ENCODE results near the gene TYW1. TPM values are rescaled to one million over a fixed set of nuclear protein-coding genes. Genes with fewer than 3 reads are reported as not detected.
A peak's percentile ranks its signal among the peaks of the same experiment; 100 is the strongest.
"Not testable (repeated sequence)": the region's sequence is repeated elsewhere in the genome, so short reads cannot be mapped to it uniquely, and the experiment has no call there.

Gene TYW1
- total RNA-seq, 1 donor from 2014 or later = 24.9 TPM

- H3K36me3 Mint-ChIP-seq (ENCODE audit: insufficient read depth) = peaks cover 25% of the 10 kb centered on the region
- H3K27me3 Mint-ChIP-seq; H3K4me3 Mint-ChIP-seq (ENCODE audit: low read depth); H3K4me1 Mint-ChIP-seq (ENCODE audit: low read depth); DNase-seq (ENCODE audit: low spot score, unreplicated experiment): not testable (repeated sequence)
- H3K9me3 Mint-ChIP-seq (ENCODE audit: low read depth) = peaks cover 10% of the 10 kb centered on the region
- H3K27ac Mint-ChIP-seq = peak overlapping the region; percentile 89
Observed at GRCh38 chr7:67226340-67226907, 229.8 kb downstream of the TYW1 start.

- not testable (repeated sequence) for DNase-seq (ENCODE audit: low spot score, unreplicated experiment); H3K4me3 Mint-ChIP-seq (ENCODE audit: low read depth); H3K27me3 Mint-ChIP-seq; H3K4me1 Mint-ChIP-seq (ENCODE audit: low read depth)
- peaks cover 10% of the 10 kb centered on the region for H3K9me3 Mint-ChIP-seq (ENCODE audit: low read depth)
- H3K36me3 Mint-ChIP-seq (ENCODE audit: insufficient read depth) = peaks cover 25% of the 10 kb centered on the region
- peak overlapping the region; percentile 89 for H3K27ac Mint-ChIP-seq
Observed at GRCh38 chr7:67226967-67227366, 230.3 kb downstream of the TYW1 start.

GRCh38 chr7:67229018-67229417 is 232.4 kb downstream of the TYW1 start:
- peaks cover 17% of the 10 kb centered on the region for H3K36me3 Mint-ChIP-seq (ENCODE audit: insufficient read depth)
- H3K4me1 Mint-ChIP-seq (ENCODE audit: low read depth); DNase-seq (ENCODE audit: low spot score, unreplicated experiment); H3K27me3 Mint-ChIP-seq; H3K4me3 Mint-ChIP-seq (ENCODE audit: low read depth): not testable (repeated sequence)
- H3K27ac Mint-ChIP-seq = peak overlapping the region; percentile 65
- peaks cover 10% of the 10 kb centered on the region for H3K9me3 Mint-ChIP-seq (ENCODE audit: low read depth)

GRCh38 chr7:67230029-67230428 is 233.4 kb downstream of the TYW1 start:
- not testable (repeated sequence) for H3K27ac Mint-ChIP-seq; DNase-seq (ENCODE audit: low spot score, unreplicated experiment); H3K4me3 Mint-ChIP-seq (ENCODE audit: low read depth); H3K4me1 Mint-ChIP-seq (ENCODE audit: low read depth); H3K27me3 Mint-ChIP-seq
- H3K9me3 Mint-ChIP-seq (ENCODE audit: low read depth) = peaks cover 10% of the 10 kb centered on the region
- H3K36me3 Mint-ChIP-seq (ENCODE audit: insufficient read depth) = peaks cover 13% of the 10 kb centered on the region

- not testable (repeated sequence) for H3K4me1 Mint-ChIP-seq (ENCODE audit: low read depth); H3K4me3 Mint-ChIP-seq (ENCODE audit: low read depth); H3K27ac Mint-ChIP-seq; H3K36me3 Mint-ChIP-seq (ENCODE audit: insufficient read depth); DNase-seq (ENCODE audit: low spot score, unreplicated experiment); H3K27me3 Mint-ChIP-seq; H3K9me3 Mint-ChIP-seq (ENCODE audit: low read depth)
Observed at GRCh38 chr7:67233506-67233905, 236.9 kb downstream of the TYW1 start.

GRCh38 chr7:67236216-67236615 is 239.6 kb downstream of the TYW1 start:
- peak overlapping the region; percentile 57 for H3K27ac Mint-ChIP-seq
- H3K4me3 Mint-ChIP-seq (ENCODE audit: low read depth); H3K27me3 Mint-ChIP-seq; H3K36me3 Mint-ChIP-seq (ENCODE audit: insufficient read depth); DNase-seq (ENCODE audit: low spot score, unreplicated experiment); H3K4me1 Mint-ChIP-seq (ENCODE audit: low read depth); H3K9me3 Mint-ChIP-seq (ENCODE audit: low read depth): not testable (repeated sequence)

GRCh38 chr7:67242871-67243270 is 246.2 kb downstream of the TYW1 start:
- H3K27me3 Mint-ChIP-seq; H3K4me1 Mint-ChIP-seq (ENCODE audit: low read depth); DNase-seq (ENCODE audit: low spot score, unreplicated experiment); H3K9me3 Mint-ChIP-seq (ENCODE audit: low read depth); H3K27ac Mint-ChIP-seq; H3K36me3 Mint-ChIP-seq (ENCODE audit: insufficient read depth); H3K4me3 Mint-ChIP-seq (ENCODE audit: low read depth): not testable (repeated sequence)

GRCh38 chr7:67248364-67248763 is 251.7 kb downstream of the TYW1 start:
- H3K4me1 Mint-ChIP-seq (ENCODE audit: low read depth); H3K27me3 Mint-ChIP-seq; H3K27ac Mint-ChIP-seq; DNase-seq (ENCODE audit: low spot score, unreplicated experiment); H3K4me3 Mint-ChIP-seq (ENCODE audit: low read depth): not testable (repeated sequence)
- Mint-ChIP-seq H3K9me3 (ENCODE audit: low read depth) (peaks cover 12% of the 10 kb centered on the region), H3K36me3 (ENCODE audit: insufficient read depth) (peaks cover 12% of the 10 kb centered on the region)

- Mint-ChIP-seq H3K9me3 (ENCODE audit: low read depth) (peaks cover 12% of the 10 kb centered on the region), H3K36me3 (ENCODE audit: insufficient read depth) (peaks cover 14% of the 10 kb centered on the region), H3K4me1 (ENCODE audit: low read depth) (no peaks in the 10 kb centered on the region), H3K27ac (peak overlapping the region; percentile 29), H3K27me3 (no peaks in the 10 kb centered on the region), H3K4me3 (ENCODE audit: low read depth) (no peak overlapping the region)
- no peak for DNase-seq (ENCODE audit: low spot score, unreplicated experiment)
- TF ChIP-seq CTCF (IDR thresholded peaks at IDR 0.05; ENCODE audit: unreplicated experiment) = no peak
Observed at GRCh38 chr7:67251986-67252558, 255.4 kb downstream of the TYW1 start.

- not testable (repeated sequence) for H3K4me1 Mint-ChIP-seq (ENCODE audit: low read depth); H3K27ac Mint-ChIP-seq; DNase-seq (ENCODE audit: low spot score, unreplicated experiment); H3K4me3 Mint-ChIP-seq (ENCODE audit: low read depth); H3K27me3 Mint-ChIP-seq
- H3K36me3 Mint-ChIP-seq (ENCODE audit: insufficient read depth) = peaks cover 14% of the 10 kb centered on the region
- peaks cover 11% of the 10 kb centered on the region for H3K9me3 Mint-ChIP-seq (ENCODE audit: low read depth)
Observed at GRCh38 chr7:67255076-67255475, 258.4 kb downstream of the TYW1 start.

- not testable (repeated sequence) for DNase-seq (ENCODE audit: low spot score, unreplicated experiment)
Observed at GRCh38 chr7:67257779-67258178, 261.1 kb downstream of the TYW1 start.

GRCh38 chr7:67259363-67259762 is 262.7 kb downstream of the TYW1 start:
- not testable (repeated sequence) for DNase-seq (ENCODE audit: low spot score, unreplicated experiment); H3K36me3 Mint-ChIP-seq (ENCODE audit: insufficient read depth); H3K27ac Mint-ChIP-seq; H3K9me3 Mint-ChIP-seq (ENCODE audit: low read depth); H3K4me1 Mint-ChIP-seq (ENCODE audit: low read depth); H3K4me3 Mint-ChIP-seq (ENCODE audit: low read depth); H3K27me3 Mint-ChIP-seq

More at GRCh38 chr7:67257779-67258178, 261.1 kb downstream of the TYW1 start:
- not testable (repeated sequence) for H3K36me3 Mint-ChIP-seq (ENCODE audit: insufficient read depth); H3K4me1 Mint-ChIP-seq (ENCODE audit: low read depth); H3K27me3 Mint-ChIP-seq; H3K9me3 Mint-ChIP-seq (ENCODE audit: low read depth); H3K4me3 Mint-ChIP-seq (ENCODE audit: low read depth)
- peak overlapping the region; percentile 21 for H3K27ac Mint-ChIP-seq

All from progenitor cell of endocrine pancreas (in vitro differentiated cells).